CD14-positive monocyte (primary cell): ENCODE results near the gene PMM1. TPM values are rescaled to one million over a fixed set of nuclear protein-coding genes. Genes with fewer than 3 reads are reported as not detected.
A peak's percentile ranks its signal among the peaks of the same experiment; 100 is the strongest.

Source experiments
- DNase-seq, 3 donors: peaks; one replicate each; pipeline ENCODE4 v3.0.0-alpha.2; 2011 to 2022
- H2AFZ ChIP-seq: 2 replicates; pipeline ENCODE4 v1.6.0; 2012; ENCODE audit warnings: mild to moderate bottlenecking, low read depth, low read length, inconsistent platforms; ENCODE audit not compliant: insufficient read depth, poor library complexity, severe bottlenecking
- H3K27ac ChIP-seq, 2 donors: 1 replicate in 1 of 2; 2 replicates in 1 of 2; pipeline ENCODE4 v1.5.1; 2012 to 2013; ENCODE audit warnings: low read length in 2 of 2, control low read depth in 1 of 2, inconsistent platforms in 1 of 2, low read depth in 1 of 2, mild to moderate bottlenecking in 1 of 2
- H3K27me3 ChIP-seq, 2 donors: one replicate each; pipeline versions ENCODE4 v1.6.0 to v1.6.1; 2011 to 2013; ENCODE audit warnings: low read length in 2 of 2; ENCODE audit not compliant: control insufficient read depth in 2 of 2, insufficient read depth in 2 of 2
- H3K36me3 ChIP-seq, 2 donors: replicated peaks in 1 of 2; 1 replicate in 1 of 2; 2 replicates in 1 of 2; pipeline versions ENCODE4 v1.5.1 to v1.6.1; 2012 to 2013; ENCODE audit warnings: low read length in 2 of 2, control low read depth in 1 of 2, inconsistent platforms in 1 of 2, mild to moderate bottlenecking in 1 of 2; ENCODE audit not compliant: insufficient read depth in 2 of 2, control insufficient read depth in 1 of 2
- H3K4me1 ChIP-seq, 2 donors: 1 replicate in 1 of 2; 2 replicates in 1 of 2; pipeline versions ENCODE4 v1.5.1 to v1.6.1; 2012 to 2013; ENCODE audit warnings: low read length in 2 of 2, control low read depth in 1 of 2, inconsistent platforms in 1 of 2, mild to moderate bottlenecking in 1 of 2, moderate library complexity in 1 of 2; ENCODE audit not compliant: insufficient read depth in 2 of 2, control insufficient read depth in 1 of 2
- H3K4me2 ChIP-seq: replicated peaks from 2 replicates; pipeline ENCODE3; 2012; ENCODE audit warnings: low read length, moderate library complexity, mild to moderate bottlenecking; ENCODE audit not compliant: poor library complexity, severe bottlenecking; ENCODE audit errors: extremely low read depth
- H3K4me3 ChIP-seq, 3 experiments: fragments of 200-600 bp in 1 of 3; sonication (generic) in 1 of 3; replicated peaks in 1 of 3; 1 replicate in 2 of 3; 2 replicates in 1 of 3; pipeline ENCODE4 v1.5.1; 2011 to 2013; ENCODE audit warnings: low read length in 3 of 3, mild to moderate bottlenecking in 3 of 3, control low read depth in 2 of 3, low read depth in 2 of 3, inconsistent platforms in 1 of 3, moderate library complexity in 1 of 3
- H3K79me2 ChIP-seq: 2 replicates; pipeline ENCODE4 v1.6.0; 2012; ENCODE audit warnings: mild to moderate bottlenecking, control low read depth, inconsistent platforms, low read length, moderate library complexity; ENCODE audit not compliant: insufficient read depth
- H3K9ac ChIP-seq: 2 replicates; pipeline ENCODE4 v1.6.0; 2017; ENCODE audit warnings: low read length, mild to moderate bottlenecking; ENCODE audit not compliant: insufficient read depth, poor library complexity, severe bottlenecking
- H3K9me3 ChIP-seq, 2 donors: replicated peaks in 1 of 2; 1 replicate in 1 of 2; 2 replicates in 1 of 2; pipeline versions ENCODE4 v1.5.1 to v1.6.1; 2012 to 2013; ENCODE audit warnings: low read length in 2 of 2, control low read depth in 1 of 2; ENCODE audit not compliant: control insufficient read depth in 1 of 2, insufficient read depth in 1 of 2
- H4K20me1 ChIP-seq: 2 replicates; pipeline ENCODE4 v1.6.0; 2012; ENCODE audit warnings: mild to moderate bottlenecking, low read length, control low read depth, moderate library complexity; ENCODE audit not compliant: insufficient read depth
- H3K27ac Mint-ChIP-seq, 7 donors: one replicate each; pipeline ENCODE4 v1.8.0; 2020; ENCODE audit warnings: mild to moderate bottlenecking in 7 of 7, mixed read lengths in 7 of 7, moderate library complexity in 6 of 7, inconsistent platforms in 2 of 7
- H3K27me3 Mint-ChIP-seq, 3 donors: one replicate each; pipeline ENCODE4 v1.8.0; 2021 to 2022; ENCODE audit warnings: low read depth in 3 of 3, mild to moderate bottlenecking in 3 of 3, mixed read lengths in 3 of 3, moderate library complexity in 3 of 3, inconsistent platforms in 1 of 3
- H3K36me3 Mint-ChIP-seq, 2 donors: one replicate each; pipeline ENCODE4 v1.8.0; 2020; ENCODE audit warnings: mixed read lengths in 2 of 2, inconsistent platforms in 1 of 2, mild to moderate bottlenecking in 1 of 2
- H3K4me1 Mint-ChIP-seq: one replicate; pipeline ENCODE4 v1.8.0; 2020; ENCODE audit warnings: mild to moderate bottlenecking, mixed read lengths
- H3K4me3 Mint-ChIP-seq, 2 donors: one replicate each; pipeline ENCODE4 v1.8.0; 2020; ENCODE audit warnings: mild to moderate bottlenecking in 2 of 2, mixed read lengths in 2 of 2, moderate library complexity in 1 of 2
- H3K9me3 Mint-ChIP-seq, 7 donors: one replicate each; pipeline ENCODE4 v1.8.0; 2020 to 2022; ENCODE audit warnings: mixed read lengths in 7 of 7, mild to moderate bottlenecking in 6 of 7, moderate library complexity in 6 of 7, inconsistent platforms in 2 of 7
- CTCF ChIP-seq: fragments of 200-600 bp; IDR thresholded peaks from one replicate; pipeline ENCODE4 v1.8.0; 2022; ENCODE audit warnings: antibody characterized with exemption, mild to moderate bottlenecking
- WGBS: methylation state at CpG from one replicate; pipeline ENCODE4 v1.1.5; 2013; ENCODE audit warnings: missing lambda C conversion rate; ENCODE audit not compliant: insufficient coverage; 5-methylcytosine and 5-hydroxymethylcytosine counted together
- intact Hi-C, 2 donors: fragments of 100-400 bp; cut with micrococcal nuclease; formaldehyde crosslinking; loops; one replicate each; pipeline versions ENCODE4 v1.15.0 to v1.15.1; 2023
- polyA plus RNA-seq, 3 donors: library from polyadenylated mRNA; depleted of rRNA in 1 of 3; unstranded in 2 of 3; stranded (reverse) in 1 of 3; fragments of 300-500 nt in 2 of 3; fragments of >200 nt in 1 of 3; fragmentation: Illumina TruSeq in 2 of 3; gene quantifications; 1 replicate in 2 of 3; 2 replicates in 1 of 3; pipeline ENCODE4 v1.2.3, GENCODE V29; 2012 to 2021

The PMM1 gene
- polyA plus RNA-seq, 3 donors = 15.6 to 32.4 (median 23.5) TPM

- no peak for DNase-seq
- Histone ChIP-seq H3K4me3 (no peak overlapping the region), H2AFZ (no peak overlapping the region), H3K9me3 (no peaks in the 10 kb centered on the region), H3K4me1 (no peaks in the 10 kb centered on the region), H3K36me3 (no peaks in the 10 kb centered on the region), H3K9ac (no peak overlapping the region), H3K27ac (no peak overlapping the region), H3K4me2 (no peak overlapping the region), H3K79me2 (no peaks in the 10 kb centered on the region), H4K20me1 (no peaks in the 10 kb centered on the region), H3K27me3 (peaks cover 0 to 31% of the 10 kb centered on the region in 2 donors)
- H3K36me3 Mint-ChIP-seq = no peaks in the 10 kb centered on the region
- H3K9me3 Mint-ChIP-seq = peaks cover 0 to 5% (median 0%) of the 10 kb centered on the region in 7 donors
- no peaks in the 10 kb centered on the region for H3K4me1 Mint-ChIP-seq
- no peak for TF ChIP-seq CTCF
- intact Hi-C loops = no loop called here
- 79% methylated on average over 14 of the region's 19 CpGs for WGBS
- H3K4me3 Mint-ChIP-seq = no peak overlapping the region
- no peak overlapping the region for H3K27ac Mint-ChIP-seq
- peaks cover 35 to 52% (median 48%) of the 10 kb centered on the region in 3 donors for H3K27me3 Mint-ChIP-seq
Observed at GRCh38 chr22:41557401-41558240, 32.0 kb downstream of the PMM1 start.

- Mint-ChIP-seq H3K4me1 (no peaks in the 10 kb centered on the region), H3K36me3 (no peaks in the 10 kb centered on the region), H3K9me3 (peaks cover 0 to 5% (median 0%) of the 10 kb centered on the region in 7 donors), H3K4me3 (no peak overlapping the region), H3K27me3 (peaks cover 33 to 50% (median 44%) of the 10 kb centered on the region in 3 donors), H3K27ac (peak overlapping the region in 1 of 7 donors; percentile 12)
- H3K27ac ChIP-seq = no peak overlapping the region
- peaks cover 0 to 28% of the 10 kb centered on the region in 2 donors for H3K27me3 ChIP-seq
- no peak for TF ChIP-seq CTCF
- H4K20me1 ChIP-seq = no peaks in the 10 kb centered on the region
- no peak for DNase-seq
- no peak overlapping the region for H3K4me2 ChIP-seq
- intact Hi-C loops = no loop called here
- no peak overlapping the region for H3K9ac ChIP-seq
- no peaks in the 10 kb centered on the region for H3K79me2 ChIP-seq
- no peaks in the 10 kb centered on the region for H3K36me3 ChIP-seq
- H3K4me3 ChIP-seq = no peak overlapping the region
- H3K4me1 ChIP-seq = no peaks in the 10 kb centered on the region
- 90% methylated on average over 6 of the region's 10 CpGs for WGBS
- no peak overlapping the region for H2AFZ ChIP-seq
- H3K9me3 ChIP-seq = no peaks in the 10 kb centered on the region
Observed at GRCh38 chr22:41556561-41556960, 33.1 kb downstream of the PMM1 start.
